NCI-H1436 treated with DMSO at 0.1 percent for 48 hours (cell line): ENCODE results near the gene LSP1.
"Not testable (repeated sequence)": the region's sequence is repeated elsewhere in the genome, so short reads cannot be mapped to it uniquely, and the experiment has no call there.

Experiments
- DNase-seq: peaks from one replicate; lab custom pipeline; 2025; lab: John Stamatoyannopoulos, UW

Gene LSP1

DNA sequence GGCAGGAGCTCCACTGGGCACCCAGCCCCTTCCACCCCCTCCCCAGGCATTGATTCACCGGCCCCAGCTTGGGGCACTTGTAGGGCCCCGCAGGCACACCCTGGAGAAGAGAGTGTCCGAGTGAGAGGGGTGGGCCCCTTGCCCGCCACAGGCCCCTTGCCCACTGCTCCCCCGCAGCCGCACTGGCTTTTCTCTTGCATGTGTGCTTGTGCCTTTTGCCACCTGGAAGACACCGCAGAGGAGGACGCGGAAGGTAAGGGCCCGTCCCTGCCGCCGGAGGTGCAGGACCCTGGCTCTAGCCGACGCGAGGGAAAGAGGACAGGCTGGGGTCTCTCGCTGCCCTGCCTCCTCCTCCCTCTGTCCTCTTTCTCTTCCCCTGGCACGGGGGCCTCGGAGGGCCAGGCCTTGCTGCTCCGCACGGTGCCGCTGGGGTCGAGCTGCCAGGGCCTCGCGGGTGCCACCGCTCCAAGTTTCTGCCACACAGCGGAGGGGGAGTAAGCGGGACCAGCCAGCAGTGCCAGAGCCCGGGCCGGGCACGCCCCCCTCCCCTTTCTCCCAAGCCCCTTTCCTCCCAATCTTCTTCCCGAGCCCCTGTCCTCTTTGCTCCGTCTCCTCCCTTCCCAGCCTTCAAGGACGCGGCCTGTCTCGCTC lies 76.1 kb downstream of the LSP1 start:
- no peak for DNase-seq

DNA sequence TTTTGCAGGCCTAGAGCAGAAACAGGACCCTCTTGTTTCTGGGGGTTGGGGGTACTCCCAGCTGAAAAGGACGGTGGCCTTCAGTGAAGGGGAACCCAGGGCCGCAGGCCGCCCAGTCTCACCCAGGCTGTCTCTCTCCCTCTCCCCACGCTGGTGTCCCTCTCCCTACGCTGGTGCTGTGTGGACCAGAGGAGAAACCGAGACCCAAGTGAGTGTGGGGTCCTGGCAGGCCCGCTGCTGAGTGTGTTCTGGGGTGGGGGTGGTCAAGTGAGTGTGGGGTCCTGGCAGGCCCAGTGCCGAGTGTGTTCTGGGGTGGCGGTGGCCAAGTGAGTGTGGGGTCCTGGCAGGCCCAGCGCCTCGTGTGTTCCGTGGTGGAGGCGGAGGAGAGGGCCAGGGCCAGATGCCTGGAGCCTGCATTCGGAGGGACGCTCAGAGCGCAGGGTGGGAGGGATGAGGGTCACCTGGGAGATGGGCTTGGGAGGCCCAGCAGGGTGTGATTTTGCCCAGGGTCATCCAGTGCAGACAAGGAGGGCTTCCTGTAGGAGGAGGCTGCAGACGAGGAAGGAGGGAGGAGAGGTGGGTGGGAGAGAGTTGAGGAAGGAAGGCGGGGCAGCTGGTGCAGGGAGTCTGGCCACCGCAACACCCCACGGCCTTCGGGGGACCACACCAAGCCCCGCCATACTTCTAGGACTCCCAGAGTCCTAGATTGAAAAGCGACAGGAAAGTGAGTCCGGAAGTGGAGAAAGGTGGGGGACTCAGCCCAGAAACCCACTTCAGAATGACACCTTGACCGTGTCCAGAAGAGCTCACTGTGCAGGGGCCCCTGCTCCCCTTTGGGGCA lies 77.0 kb downstream of the LSP1 start:
- DNase-seq = no peak

DNA sequence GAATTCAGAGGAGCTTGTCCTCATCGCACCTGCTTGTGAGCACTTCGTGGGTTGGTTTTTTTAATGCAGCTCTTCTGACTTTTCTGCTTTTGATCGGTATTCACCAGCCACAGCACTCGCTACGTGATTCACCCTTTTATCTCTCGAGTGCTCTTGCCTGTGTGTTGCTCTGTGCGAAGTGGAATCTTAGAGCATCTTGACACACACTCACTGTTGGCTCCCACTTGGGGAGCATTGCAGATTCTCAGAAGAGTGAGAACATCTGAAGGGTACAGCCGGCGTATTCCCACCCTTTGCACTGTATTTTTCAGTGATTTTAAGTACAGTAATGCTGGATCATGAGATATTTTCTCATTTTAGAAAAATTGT lies 77.6 kb downstream of the LSP1 start:
- no peak for DNase-seq

DNA sequence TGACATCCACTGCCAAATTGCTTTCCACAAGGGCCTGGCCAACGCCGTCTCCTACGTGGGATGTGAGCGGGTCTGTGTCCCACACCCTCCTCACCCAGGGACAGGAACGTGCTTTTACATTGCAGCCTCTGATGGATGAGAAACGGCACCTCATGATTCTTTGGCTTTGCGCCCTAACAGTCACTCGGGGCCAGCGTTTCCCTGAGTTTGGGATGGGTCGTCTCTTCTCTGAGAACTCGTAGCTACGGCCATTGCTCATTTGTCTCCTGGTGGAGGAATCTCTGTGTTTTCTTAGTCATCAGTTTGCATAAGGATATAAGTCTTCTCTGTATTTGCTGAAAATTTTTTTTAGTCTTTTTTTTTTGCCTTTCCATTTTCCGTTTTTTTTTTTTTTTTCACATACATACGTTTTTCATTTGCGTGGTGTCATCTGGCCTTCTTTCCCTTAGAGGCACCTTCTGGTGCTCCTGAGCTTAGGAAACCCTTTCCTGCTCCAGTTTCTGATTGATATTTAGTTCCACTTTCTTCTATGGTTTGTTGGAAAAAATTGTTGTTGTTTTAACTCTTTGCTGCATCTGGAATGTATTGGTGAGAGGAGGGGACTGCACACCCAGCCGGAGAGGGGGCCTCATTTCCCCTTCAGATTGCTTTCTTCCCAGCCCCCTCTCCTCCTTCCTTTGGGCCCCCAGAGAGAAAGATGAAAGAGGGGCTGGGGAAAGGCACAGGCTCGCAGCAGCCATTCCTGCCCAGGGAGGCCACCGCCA lies 78.6 kb downstream of the LSP1 start:
- DNase-seq = no peak

DNA sequence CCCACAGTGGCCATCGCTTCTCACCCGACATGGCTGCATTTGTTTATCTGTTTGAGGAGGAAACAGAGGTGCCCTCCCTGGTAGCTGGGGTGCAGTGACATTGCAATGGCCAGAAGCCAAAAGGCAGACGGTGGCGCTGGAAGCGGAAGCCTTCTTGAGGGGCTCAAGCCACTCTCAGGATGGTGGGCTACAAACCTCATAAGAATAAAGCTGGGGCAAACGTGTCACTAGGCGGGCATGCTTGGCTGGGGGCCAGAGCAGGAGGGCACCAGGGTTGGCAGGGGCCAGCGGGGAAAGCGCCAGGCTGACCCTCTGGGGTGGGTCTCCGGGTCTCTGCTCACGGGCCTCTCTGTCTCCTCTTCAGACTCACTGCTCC lies 79.2 kb downstream of the LSP1 start:
- no peak for DNase-seq

DNA sequence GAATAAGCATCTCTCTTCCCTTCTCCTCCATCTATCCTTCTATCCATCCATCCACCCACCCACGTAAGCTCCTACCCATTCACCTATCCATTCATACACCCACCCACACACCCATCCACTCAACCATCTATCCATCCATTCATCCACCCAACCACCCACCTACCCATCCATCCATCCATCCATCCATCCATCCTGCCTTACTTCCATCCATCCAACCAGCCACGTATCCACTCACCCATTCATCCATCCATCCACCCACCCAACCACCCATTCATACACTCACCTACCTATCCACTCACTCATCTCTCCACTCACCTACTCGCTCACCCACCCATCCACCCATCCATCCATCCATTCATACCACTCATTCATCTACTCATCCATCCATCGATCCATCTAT lies 79.8 kb downstream of the LSP1 start:
- DNase-seq = no peak

DNA sequence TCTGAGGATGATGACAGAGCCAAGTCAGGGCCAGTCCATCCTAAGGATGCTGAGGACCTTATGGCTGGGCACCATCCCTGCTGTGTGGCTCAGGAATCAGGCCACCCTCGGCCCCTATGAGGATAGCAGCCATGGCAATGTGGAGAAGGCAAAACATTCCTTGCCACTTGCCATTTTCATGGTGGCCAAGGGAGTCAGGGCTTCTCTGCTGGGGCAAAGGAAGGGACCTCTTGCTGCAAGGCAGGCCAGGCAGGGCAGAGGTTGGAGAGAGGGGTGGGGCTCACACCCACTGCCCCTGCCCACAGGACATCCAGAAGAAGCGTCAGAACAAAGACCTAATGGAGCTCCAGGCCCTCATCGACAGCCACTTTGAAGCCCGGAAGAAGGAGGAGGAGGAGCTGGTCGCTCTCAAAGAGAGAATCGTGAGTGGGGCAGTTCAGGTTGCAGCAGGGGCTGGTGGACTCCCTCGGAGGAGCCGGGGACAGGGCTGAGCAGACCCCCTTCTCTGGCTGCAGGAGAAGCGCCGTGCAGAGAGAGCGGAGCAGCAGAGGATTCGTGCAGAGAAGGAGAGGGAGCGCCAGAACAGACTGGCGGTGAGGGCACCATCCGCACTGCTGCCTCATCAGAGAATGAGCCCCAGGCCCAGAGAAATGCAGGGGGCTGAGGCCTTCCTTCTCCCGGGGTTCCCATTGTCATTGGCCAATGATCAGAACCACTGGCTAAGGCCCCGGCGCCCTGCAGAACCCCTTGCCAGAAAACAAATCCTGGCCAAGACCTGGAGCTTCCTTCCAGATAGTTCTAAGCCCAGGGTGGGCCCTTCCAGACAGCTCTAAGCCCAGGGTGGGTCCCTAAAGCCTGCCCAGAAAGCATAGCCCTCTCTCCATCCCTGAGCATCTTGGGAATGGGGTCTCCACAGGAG lies 80.8 kb downstream of the LSP1 start:
- no peak for DNase-seq

DNA sequence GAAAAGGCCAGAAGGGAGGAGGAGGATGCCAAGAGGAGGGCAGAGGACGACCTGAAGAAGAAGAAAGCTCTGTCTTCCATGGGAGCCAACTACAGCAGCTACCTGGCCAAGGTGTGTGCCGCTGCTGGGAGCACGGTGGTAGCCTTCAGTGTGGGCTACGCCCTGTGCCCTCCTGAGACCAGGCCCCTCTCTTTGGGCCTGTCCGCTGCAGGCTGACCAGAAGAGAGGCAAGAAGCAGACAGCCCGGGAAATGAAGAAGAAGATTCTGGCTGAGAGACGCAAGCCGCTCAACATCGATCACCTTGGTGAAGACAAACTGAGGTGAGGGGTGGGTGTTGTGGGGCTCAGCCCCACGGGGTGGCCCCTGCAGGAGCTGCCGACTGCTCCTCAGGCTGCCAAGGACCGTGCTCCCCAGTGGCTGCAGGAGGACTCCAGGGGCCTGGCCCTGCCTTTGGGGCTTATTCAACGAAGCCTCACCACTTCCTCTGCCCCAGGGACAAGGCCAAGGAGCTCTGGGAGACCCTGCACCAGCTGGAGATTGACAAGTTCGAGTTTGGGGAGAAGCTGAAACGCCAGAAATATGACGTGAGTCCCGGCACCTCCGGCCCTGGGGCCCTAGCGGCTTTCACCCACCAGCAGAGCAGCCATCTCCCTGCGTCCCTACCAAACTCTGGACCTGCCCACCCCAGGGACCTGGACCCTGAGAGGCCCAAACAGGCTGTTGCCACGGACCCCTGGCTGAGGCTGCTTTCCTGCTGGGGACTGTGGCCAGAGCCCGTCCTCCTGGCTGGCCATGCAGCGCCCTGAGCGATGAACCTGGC lies 81.7 kb downstream of the LSP1 start:
- DNase-seq = no peak

DNA sequence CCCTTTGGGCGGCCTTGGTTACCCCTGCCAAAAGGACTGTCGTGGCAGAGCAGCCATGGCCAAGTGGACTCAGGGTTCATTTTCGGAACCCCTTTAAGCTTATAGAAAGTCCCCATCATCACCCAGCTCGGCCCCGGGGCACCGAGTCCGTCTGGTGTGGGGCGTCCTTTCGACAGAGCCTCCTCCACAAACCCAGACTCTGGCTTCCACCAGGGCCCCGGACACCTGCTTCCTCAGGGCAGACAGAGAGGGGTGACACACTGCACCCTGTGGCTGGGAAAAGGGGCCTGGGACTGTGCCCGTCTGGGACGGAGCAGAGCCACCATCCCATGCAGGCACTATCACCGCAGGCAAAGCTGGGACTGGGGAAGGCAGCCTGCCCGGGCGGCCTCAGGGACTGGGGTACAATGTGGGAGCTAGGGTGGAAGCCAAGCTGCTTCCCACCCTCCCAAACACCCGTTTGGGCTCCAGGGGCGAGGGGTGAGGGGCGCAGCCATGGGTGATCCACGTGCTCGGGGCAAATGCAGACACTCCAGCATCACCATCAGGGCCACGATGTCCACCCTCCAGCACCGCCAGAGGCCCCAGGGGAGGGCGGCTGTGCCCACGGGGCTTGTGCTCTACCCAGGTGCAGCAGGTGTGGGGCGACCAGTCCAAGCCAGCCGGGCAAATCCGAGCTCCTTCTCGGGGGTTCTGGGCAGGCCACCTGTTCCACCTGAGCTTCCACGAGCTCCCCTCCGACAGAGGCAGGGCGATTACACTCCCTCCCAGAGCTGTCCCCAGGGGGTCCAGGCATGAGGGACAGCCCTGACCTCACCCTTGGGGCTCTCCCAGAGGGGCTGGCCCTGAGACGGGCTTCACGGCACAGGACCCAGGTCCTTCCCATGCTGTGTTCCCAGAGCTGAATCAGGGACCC lies 82.5 kb downstream of the LSP1 start:
- DNase-seq = no peak

DNA sequence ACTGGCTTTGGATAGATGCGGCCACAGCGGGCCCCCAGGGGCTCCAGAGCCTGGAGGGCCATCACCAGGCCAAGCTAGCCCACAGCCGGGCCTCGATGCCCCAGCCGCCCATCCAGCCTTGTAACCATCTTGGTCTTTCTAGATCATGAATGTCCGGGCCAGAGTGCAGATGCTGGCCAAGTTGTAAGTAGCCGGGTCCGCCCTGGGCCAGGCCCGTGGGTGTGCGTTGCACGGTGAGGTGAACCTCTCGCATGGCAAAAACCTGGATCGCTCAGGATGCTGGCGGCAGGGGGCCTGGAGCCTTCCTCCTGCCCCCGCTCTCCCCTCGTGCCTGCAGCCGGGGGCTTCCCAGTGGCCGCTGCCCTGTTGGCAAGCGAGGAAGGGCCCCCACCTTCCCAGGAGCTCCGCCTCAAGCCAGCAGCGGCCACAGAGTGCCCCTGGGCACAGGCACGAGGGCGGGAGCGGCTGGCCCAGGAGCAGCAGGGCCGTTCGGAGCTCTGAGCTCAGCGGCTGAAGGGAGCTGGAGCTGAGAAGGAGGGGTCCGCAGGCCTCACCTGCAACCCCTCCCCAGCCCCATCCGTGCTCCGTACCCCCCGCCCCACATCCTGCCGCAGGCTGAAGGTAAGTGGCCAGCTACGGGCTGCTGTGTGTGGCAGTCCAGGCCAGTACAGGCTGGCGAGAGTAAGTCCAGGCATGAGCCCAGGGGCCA lies 83.3 kb downstream of the LSP1 start:
- no peak for DNase-seq

DNA sequence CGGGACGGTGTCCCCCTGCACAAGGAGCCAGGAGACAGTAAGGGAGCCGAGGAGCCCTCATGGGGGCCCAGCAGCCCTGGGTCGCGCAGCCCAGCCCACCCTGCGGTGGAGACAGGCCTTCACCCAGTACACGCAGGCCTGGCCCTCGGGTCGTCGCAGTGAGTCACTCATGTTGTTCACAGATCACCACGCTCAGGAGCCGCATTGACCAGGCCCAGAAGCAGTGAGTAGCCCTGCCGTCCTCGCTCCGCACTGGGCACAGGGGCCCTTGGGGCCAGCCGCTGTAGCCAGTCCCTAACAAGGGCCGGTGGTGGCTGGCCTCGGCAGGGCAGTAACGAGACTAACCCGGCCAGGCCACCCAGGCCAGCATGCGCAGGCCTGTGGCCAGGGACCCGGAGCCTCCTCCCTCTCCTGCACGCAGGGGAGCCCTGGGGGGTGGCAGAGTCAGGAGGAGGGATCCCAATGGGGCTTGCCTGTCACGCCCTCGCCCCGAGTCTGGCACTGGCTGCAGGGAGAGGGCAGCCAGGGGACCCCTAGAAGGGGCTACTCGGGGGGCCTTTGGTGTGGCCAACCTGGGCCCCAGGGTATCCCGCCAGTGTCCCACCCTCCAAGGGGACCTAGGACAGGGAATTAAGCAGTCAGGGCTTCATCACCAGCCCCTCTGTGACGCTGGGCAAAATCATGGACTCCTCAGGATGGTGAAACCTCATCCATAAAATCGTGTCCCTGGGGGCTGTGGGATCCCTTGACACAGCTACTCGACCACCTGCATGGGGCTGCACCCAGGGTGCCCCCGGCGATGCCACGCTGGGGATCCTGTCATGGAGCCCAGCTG lies 84.1 kb downstream of the LSP1 start:
- DNase-seq = no peak

DNA sequence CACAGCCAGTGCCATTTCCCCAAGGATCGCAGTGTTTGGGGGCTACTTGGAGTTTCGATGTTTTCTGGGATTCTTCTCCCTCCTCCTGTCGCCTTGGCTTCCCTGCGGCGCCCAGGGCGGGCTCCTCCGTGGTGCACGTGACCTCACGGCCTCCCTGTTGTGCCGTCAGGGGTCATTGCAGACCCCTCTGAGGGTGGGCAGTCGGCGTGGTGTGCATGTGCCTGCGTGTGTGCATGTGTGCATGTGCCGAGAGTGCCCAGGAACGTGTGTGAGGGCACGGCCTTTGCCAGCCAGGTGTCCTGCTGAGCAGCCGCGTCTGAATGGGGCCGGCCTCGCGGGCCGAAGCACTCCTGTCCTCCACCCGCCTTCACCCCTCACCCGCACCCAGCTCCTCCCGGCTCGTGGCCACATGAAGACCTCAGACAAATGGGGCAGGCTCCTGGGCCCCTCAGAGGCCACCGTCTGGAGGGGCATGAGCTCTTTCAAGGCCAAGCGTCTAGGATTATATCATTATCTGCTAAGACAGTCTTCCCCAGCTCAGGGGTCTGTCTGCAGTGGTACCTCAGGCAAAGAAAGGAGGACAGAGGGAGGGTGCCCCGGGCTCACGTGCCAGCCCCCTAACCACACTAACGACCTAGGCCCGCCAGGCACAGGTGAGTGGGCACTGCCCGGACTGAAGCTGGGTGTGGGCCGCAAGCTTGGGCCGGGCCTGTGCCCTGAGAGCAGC lies 84.9 kb downstream of the LSP1 start:
- DNase-seq = no peak

DNA sequence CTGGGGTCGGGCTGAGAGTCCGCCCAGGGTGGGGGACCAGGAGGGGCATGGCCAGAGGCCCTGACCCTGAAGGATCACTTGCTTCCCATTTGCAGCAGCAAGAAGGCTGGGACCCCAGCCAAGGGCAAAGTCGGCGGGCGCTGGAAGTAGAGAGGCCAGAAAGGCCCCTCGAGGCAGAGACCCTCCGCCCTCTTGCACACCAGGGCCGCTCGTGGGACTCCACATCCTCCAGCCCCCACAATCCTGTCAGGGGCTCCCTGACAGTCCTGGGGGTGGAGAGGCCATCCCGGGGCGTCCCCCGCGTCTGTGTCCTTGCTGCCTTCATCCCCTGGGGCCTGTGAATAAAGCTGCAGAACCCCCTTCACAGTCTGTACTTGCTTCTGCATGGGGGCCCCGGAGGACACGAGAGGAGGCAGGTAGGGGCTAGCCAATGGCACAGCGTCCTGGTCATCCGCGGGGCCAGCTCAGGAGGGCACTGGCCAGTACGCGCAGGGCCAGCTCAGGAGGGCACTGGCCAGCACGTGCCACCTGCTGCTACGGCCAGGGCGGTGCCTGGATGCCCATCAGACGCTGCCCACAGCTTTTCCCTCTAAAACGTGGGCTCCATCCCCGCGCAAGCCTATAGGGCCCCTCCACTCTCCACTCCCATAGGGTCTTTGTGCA lies 85.6 kb downstream of the LSP1 start:
- no peak for DNase-seq

DNA sequence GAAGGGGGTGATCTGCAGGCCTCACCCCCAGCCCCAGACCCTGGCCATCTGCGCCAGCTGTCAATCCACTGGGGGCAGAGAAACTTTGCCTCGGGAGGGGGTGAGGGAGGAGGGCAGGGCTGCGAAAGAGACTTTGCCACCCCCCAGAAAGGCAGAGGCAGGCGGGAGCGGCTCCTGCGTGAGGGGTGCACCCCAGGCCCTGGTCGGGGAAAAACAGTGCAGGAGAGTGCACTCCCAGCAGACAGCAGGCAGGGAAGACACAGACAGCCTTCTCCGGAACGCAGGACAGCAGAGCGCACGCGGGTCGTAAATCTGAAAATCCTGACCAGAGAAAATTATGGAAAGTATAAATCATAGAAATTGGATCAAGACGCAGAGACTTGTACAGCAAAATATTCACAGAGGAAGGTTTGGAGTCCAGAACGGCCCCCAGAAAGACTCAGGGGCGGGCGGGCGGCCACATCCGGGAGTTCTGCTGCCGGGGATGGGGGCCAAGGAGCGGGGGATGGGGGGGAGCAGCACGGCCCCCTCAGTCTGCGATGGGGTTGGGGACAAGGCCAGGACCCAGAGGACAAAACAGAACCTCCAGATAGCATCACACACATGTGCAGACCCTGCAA lies 86.2 kb downstream of the LSP1 start:
- no peak for DNase-seq

DNA sequence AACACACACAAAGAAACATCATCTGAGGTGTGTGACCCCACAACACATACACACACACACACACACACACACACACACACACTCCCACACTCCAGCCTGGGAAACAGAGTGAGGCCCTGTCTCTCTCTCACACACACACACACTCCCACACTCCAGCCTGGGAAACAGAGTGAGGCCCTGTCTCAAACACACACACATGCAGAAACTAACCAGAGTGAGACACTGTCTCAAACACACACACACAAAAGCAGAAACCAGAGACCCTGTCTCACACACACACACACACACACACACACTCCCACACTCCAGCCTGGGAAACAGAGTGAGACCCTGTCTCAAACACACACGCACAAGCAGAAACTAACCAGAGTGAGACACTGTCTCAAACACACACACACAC lies 86.9 kb downstream of the LSP1 start:
- DNase-seq = not testable (repeated sequence)
